ENCODE results near the gene OR52R1. TPM values are rescaled to one million over a fixed set of nuclear protein-coding genes. Genes with fewer than 3 reads are reported as not detected.

Gene OR52R1
- not detected for total RNA-seq

DNA sequence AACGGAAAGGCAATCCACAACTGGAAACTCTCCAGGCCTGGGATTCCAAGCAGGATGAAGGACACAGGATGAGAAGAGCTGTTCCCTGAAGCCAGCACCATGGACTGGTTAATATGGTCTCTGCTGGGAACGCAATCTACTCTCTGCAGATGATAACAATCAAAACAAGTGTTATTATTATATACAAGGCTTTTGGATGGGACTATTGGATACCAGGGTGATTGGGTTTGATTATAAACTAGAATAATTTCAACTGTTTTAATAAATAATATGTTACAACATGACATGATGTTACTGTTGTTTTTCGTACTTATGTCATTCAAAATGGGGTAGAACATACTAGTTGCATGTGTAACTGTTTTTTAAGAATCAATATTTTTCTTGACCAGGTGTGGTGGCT is at the start of gene OR52R1:
TSS of gene OR52R1 (minus strand) at position 101 of the 400 bp plus-strand sequence. CDS start at position 101, 0 bp downstream.
- H3K36me3 ChIP-seq, result no peaks in the 10 kb centered on the region
- in situ Hi-C loops (cut with MboI; ENCODE audit: low sequenced_read_pairs in 4 of 4) (no loop called here), intact Hi-C loops (cut with DNase I; ENCODE audit: low total_unique reads) (no loop called here)
- no peak for DNase-seq
- TF ChIP-seq, protein P1, sequence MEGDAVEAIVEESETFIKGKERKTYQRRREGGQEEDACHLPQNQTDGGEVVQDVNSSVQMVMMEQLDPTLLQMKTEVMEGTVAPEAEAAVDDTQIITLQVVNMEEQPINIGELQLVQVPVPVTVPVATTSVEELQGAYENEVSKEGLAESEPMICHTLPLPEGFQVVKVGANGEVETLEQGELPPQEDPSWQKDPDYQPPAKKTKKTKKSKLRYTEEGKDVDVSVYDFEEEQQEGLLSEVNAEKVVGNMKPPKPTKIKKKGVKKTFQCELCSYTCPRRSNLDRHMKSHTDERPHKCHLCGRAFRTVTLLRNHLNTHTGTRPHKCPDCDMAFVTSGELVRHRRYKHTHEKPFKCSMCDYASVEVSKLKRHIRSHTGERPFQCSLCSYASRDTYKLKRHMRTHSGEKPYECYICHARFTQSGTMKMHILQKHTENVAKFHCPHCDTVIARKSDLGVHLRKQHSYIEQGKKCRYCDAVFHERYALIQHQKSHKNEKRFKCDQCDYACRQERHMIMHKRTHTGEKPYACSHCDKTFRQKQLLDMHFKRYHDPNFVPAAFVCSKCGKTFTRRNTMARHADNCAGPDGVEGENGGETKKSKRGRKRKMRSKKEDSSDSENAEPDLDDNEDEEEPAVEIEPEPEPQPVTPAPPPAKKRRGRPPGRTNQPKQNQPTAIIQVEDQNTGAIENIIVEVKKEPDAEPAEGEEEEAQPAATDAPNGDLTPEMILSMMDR (IDR thresholded peaks at IDR 0.05 in 4 of 5, conservative IDR thresholded peaks at IDR 0.05 in 1 of 5), result no peak
- no peak for TF ChIP-seq POLR2A (IDR thresholded peaks at IDR 0.05)
- no peaks in the 10 kb centered on the region for H3K9me3 ChIP-seq
- H3K27me3 ChIP-seq, result no peaks in the 10 kb centered on the region
- H3K4me3 ChIP-seq, result no peak within 1 kb of the TSS
- no peaks in the 10 kb centered on the region for H3K4me1 ChIP-seq
- no peak for ATAC-seq
- no peak within 1 kb of the TSS for H3K27ac ChIP-seq

DNA sequence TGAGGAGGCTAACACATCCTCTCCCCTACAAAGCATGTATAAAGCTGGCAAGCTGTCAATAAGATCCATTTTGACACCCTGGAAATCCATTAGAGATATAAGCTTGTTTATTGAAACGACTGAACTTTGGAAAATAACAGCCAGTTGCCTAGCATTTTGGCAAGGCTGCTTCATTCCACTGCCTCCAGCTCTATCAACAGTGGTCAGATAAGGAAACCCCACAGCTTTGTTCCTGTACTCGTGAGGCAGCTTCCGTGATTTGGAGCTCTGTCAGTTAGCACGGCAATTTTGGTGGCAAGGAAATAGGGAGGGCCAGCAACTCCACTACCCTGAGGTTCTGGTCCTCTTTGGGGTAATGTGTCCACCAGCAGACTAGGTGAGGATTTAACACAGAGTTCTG is 46.9 kb upstream of the OR52R1 start:
- no peaks in the 10 kb centered on the region for H3K4me1 ChIP-seq
- in situ Hi-C loops (cut with MboI; ENCODE audit: low sequenced_read_pairs in 4 of 4) (no loop called here), intact Hi-C loops (cut with DNase I; ENCODE audit: low total_unique reads) (no loop called here)
- DNase-seq, result no peak
- no peak overlapping the region for H3K27ac ChIP-seq
- H3K36me3 ChIP-seq, result no peaks in the 10 kb centered on the region
- no peaks in the 10 kb centered on the region for H3K9me3 ChIP-seq
- no peak for TF ChIP-seq POLR2A (IDR thresholded peaks at IDR 0.05)
- TF ChIP-seq, protein P1 (IDR thresholded peaks at IDR 0.05 in 4 of 5, conservative IDR thresholded peaks at IDR 0.05 in 1 of 5), result no peak
- no peak for ATAC-seq
- H3K27me3 ChIP-seq, result no peaks in the 10 kb centered on the region
- H3K4me3 ChIP-seq, result no peak overlapping the region

DNA sequence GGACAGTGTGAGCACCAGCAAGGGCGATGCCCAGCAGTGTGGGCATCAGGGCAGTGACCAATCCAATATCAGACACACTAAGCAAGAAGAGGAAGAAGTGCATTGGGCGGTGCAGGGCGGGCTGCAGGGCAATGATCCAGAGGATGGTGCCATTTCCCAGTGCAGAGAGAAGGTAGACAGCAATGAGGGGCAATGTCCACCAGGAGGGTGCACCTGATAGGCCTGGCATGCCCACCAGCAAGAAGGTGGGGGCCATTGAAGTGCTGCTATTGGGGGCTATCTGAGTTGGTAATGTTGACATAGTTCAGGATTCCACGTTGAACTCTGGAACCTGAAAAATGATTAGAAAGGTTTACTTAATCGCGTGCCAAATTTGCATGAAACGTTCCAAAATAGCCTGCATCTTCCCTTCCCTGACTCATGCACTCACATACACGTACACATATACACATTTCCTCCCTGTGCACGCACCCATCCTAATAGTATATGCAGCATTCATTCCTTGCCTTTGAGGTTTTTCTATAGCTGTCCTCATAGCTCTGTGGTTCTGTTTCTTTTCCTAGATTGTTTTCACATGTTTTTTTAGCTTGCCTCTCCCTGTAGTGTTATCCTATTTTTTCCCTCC is 44.8 kb upstream of the OR52R1 start, which contains the start of gene OR51S1:
TSS of gene OR51S1 (minus strand) at position 301 of the 625 bp plus-strand sequence. CDS start at position 301, 0 bp downstream.
- Histone ChIP-seq H3K27ac (no peak within 1 kb of the TSS), H3K9me3 (no peaks in the 10 kb centered on the region), H3K4me3 (no peak within 1 kb of the TSS), H3K4me1 (no peaks in the 10 kb centered on the region), H3K36me3 (no peaks in the 10 kb centered on the region), H3K27me3 (no peaks in the 10 kb centered on the region)
- in situ Hi-C loops (cut with MboI; ENCODE audit: low sequenced_read_pairs in 4 of 4) (no loop called here), intact Hi-C loops (cut with DNase I; ENCODE audit: low total_unique reads) (no loop called here)
- ATAC-seq (no peak), DNase-seq (no peak)
- TF ChIP-seq POLR2A (IDR thresholded peaks at IDR 0.05), result no peak
- TF ChIP-seq, protein P1 (IDR thresholded peaks at IDR 0.05 in 4 of 5, conservative IDR thresholded peaks at IDR 0.05 in 1 of 5), result no peak

DNA sequence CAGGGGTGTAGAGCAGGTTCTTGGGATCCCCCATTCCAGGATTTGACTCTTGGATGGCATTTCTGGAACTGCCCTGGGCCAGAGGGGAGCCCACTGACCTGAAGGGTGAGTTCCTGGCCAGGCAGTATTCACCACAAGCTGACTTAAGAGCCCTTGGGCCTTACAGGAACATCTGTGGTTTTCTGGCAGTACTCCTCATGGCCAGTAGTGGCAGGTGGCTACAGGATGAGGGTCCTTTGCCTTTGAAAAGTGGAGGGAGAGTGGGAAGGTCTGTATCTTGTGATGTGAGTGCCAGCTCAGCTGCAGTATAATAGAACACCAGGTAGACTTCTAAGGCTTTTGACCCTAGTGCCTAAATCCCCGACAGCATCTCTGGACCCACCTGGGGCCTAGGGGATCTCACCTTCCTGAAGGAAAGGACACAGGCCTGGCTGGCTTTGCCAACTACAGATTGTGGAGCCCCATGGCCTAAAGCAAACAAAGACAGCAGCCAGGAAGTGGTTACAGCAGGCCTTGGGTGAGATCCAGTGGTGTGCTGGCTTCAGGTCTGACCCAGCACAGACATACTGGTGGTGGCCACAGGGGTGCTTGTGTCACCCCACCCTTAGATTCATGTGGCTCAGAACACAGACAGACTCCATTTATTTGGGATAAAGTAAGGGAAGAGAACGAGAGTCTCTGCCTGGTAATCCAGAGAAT is 35.8 kb upstream of the OR52R1 start:
- DNase-seq, result no peak
- Histone ChIP-seq H3K9me3 (no peaks in the 10 kb centered on the region), H3K27ac (no peak overlapping the region), H3K27me3 (no peaks in the 10 kb centered on the region), H3K4me1 (no peaks in the 10 kb centered on the region), H3K36me3 (no peaks in the 10 kb centered on the region), H3K4me3 (no peak overlapping the region)
- TF ChIP-seq, protein P1 (IDR thresholded peaks at IDR 0.05 in 4 of 5, conservative IDR thresholded peaks at IDR 0.05 in 1 of 5), result no peak
- no peak for TF ChIP-seq POLR2A (IDR thresholded peaks at IDR 0.05)
- intact Hi-C loops (cut with DNase I; ENCODE audit: low total_unique reads) (no loop called here), in situ Hi-C loops (cut with MboI; ENCODE audit: low sequenced_read_pairs in 4 of 4) (no loop called here)
- ATAC-seq, result no peak

Measured in gastrocnemius medialis (tissue), 4 donors.